ENCODE data around the gene TBC1D4.

DNA sequence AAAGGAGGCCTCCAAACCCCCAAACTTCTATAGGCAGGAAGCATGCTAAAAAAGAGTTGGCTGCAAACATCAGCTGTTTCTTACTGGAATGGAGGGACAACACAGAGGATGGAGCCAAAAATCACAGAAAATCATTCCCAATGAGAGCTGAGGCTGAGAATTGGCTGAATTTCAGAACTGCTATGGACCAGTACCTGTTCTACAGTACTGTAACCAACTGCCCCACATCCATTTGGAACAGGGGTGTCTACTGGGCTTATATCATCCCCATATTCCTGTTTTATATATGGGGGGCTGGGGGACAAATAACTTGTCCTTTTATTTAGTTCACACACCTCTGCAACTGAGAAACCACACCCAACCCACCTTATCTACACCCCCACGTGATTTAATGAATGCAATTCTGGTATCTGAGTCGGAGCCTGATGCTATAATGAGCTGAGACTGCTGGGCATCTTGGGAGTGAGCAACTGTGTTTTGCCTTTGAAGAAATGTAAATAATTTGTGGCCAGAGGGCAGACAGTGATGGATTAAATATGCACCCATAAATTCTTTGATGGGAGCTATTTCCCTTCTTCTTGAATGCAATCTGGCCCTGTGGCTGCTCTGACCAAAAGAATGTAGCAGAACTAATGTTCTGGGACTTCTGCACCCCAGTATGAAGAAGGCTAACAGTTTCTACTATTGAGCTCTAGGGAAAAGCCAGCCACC is 82.6 kb downstream of the TBC1D4 start:
- TF ChIP-seq, protein P1, sequence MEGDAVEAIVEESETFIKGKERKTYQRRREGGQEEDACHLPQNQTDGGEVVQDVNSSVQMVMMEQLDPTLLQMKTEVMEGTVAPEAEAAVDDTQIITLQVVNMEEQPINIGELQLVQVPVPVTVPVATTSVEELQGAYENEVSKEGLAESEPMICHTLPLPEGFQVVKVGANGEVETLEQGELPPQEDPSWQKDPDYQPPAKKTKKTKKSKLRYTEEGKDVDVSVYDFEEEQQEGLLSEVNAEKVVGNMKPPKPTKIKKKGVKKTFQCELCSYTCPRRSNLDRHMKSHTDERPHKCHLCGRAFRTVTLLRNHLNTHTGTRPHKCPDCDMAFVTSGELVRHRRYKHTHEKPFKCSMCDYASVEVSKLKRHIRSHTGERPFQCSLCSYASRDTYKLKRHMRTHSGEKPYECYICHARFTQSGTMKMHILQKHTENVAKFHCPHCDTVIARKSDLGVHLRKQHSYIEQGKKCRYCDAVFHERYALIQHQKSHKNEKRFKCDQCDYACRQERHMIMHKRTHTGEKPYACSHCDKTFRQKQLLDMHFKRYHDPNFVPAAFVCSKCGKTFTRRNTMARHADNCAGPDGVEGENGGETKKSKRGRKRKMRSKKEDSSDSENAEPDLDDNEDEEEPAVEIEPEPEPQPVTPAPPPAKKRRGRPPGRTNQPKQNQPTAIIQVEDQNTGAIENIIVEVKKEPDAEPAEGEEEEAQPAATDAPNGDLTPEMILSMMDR (conservative IDR thresholded peaks at IDR 0.05; ENCODE audit: low read depth, low read length) = no peak
- TF ChIP-seq EZH2phosphoT487 (IDR thresholded peaks at IDR 0.05; ENCODE audit: borderline replicate concordance, low read length) (no peak), EZH2 (IDR thresholded peaks at IDR 0.05; ENCODE audit: low read length, unreplicated experiment) (no peak)
